Adrenal gland (tissue), 5 donors: ENCODE data around the gene PAQR4.

Experiments used
- POLR2A ChIP-seq, 2 donors: fragments of 450-650 bp; IDR thresholded peaks; one replicate each; pipeline ENCODE4 v1.6.1; 2017; ENCODE audit warnings: antibody characterized with exemption in 2 of 2, mild to moderate bottlenecking in 2 of 2, moderate library complexity in 1 of 2
- TF ChIP-seq, protein P1 (sequence below), 6 experiments: fragments of 450-650 bp in 4 of 6; fragments of 200-600 bp in 2 of 6; sonication (generic) in 1 of 6; IDR thresholded peaks; 1 replicate in 5 of 6; 2 replicates in 1 of 6; pipeline versions ENCODE4 v1.5.1 to v1.8.0; 2016 to 2021; ENCODE audit warnings: antibody characterized with exemption in 6 of 6, mild to moderate bottlenecking in 2 of 6, moderate library complexity in 1 of 6
- donor health status: DM: no; HTN: no; CAD: no.

DNA sequence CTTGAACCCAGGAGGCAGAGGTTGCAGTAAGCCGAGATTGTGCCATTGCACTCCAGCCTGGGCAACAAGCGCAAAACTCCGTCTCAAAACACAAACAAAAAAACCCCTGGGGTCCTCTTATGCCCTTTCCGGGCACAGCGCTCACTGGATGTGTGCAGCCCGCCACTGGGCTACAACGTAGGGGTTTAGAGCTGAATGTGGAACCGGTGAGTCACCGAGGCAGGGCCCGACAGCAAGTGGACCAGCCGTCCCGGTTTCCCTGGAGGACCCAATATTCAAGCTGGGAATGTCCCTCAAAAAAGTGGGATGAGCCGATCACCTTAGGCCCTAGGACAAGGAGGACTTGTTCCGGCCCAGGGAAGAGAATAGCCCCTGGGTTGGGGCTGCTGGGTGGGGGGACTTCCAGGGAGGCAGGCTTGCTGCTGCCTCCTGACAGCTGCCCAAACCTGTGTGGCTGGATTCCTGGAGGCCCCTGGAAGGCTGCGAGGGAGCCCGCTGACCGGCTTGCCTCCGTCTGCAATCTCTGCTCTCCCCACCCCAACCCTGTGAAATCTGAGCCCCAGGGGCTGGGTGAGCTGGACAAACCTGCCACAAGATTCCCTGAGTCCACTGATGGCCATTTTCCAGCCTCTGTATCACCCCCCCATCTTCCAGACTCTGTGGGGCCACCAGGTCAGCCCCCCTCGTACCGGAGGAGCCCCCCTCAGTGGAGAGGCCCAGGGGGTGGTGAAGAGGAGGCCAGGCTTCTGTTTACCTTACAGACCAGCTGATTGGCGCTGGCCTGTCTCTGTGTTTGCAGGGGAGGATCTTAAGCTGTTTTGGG, 40.6 kb downstream of the PAQR4 start:
- TF ChIP-seq, protein P1, sequence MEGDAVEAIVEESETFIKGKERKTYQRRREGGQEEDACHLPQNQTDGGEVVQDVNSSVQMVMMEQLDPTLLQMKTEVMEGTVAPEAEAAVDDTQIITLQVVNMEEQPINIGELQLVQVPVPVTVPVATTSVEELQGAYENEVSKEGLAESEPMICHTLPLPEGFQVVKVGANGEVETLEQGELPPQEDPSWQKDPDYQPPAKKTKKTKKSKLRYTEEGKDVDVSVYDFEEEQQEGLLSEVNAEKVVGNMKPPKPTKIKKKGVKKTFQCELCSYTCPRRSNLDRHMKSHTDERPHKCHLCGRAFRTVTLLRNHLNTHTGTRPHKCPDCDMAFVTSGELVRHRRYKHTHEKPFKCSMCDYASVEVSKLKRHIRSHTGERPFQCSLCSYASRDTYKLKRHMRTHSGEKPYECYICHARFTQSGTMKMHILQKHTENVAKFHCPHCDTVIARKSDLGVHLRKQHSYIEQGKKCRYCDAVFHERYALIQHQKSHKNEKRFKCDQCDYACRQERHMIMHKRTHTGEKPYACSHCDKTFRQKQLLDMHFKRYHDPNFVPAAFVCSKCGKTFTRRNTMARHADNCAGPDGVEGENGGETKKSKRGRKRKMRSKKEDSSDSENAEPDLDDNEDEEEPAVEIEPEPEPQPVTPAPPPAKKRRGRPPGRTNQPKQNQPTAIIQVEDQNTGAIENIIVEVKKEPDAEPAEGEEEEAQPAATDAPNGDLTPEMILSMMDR (IDR thresholded peaks at IDR 0.05) = no peak
- no peak for TF ChIP-seq POLR2A (IDR thresholded peaks at IDR 0.05)
